ENCODE data around the gene APOA1. TPM values are rescaled to one million over a fixed set of nuclear protein-coding genes. Genes with fewer than 3 reads are reported as not detected.
A peak's percentile ranks its signal among the peaks of the same experiment; 100 is the strongest.

The APOA1 gene
- total and polyA plus RNA-seq, 7 donors, result 0.30 to 4.9 (median 0.45) TPM; not detected in 1

DNA sequence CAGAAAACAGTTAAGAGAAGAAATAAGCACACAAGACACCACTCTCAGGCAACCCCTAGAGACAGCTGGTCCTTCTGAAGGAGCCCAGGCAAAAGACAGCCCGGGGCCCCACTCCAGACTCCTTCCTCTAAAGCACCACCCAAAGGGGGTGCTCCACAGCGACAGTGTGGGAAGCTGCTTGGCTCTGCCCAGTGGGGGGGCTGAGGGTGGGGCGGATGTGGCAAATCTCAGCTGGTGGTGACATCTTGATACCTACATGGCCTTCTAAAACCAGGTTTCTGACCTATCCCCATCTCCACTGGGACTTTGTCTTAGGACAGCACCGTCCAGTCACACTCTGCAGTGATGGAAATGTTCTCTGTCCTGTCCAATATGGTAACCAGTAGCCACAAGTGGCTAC is 10.2 kb upstream of the APOA1 start:
- no peak for TF ChIP-seq CTCF (IDR thresholded peaks at IDR 0.05)
- intact Hi-C loops (cut with DNase I), result no loop called here
- Histone ChIP-seq H3K4me1 (peaks cover 12% of the 10 kb centered on the region), H3K27ac (no peak overlapping the region), H3K36me3 (ENCODE audit: insufficient read depth in 1 of 2, low read depth in 1 of 2) (peaks cover 0 to 64% of the 10 kb centered on the region in 2 donors), H3K4me3 (no peak overlapping the region), H3K9me3 (no peaks in the 10 kb centered on the region), H3K27me3 (ENCODE audit: insufficient read depth in 3 of 3, low read length in 2 of 3) (no peaks in the 10 kb centered on the region)
- DNase-seq (no peak), ATAC-seq (no peak)
- 97% methylated on average over 4 of the region's 4 CpGs for WGBS, 3 donors

DNA sequence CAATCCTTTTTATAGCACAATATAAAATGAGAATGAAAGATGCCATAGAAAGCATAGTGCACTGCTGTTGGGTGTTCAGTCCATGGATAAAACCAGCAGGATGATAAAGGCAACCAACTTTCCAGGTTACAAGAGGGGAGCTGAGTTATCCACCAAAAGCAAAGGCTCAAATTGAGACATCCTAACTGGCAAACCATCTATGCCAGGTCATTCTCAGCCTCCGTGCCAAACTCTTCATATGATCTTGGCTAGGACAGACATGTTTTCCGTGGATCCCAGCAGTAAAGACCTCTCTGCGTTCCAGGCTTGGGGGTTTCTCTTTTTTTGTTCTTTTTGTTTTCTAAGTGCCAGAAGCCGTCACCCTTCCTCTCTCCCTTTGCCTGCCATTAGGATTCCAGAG is 7.3 kb upstream of the APOA1 start:
- ATAC-seq (peak in 2 of 4 donors; percentile 40 to 61), DNase-seq (no peak)
- H3K9me3 ChIP-seq, result no peaks in the 10 kb centered on the region
- WGBS, 3 donors, result 26 to 50% (median 44%) methylated on average over 4 of the region's 4 CpGs
- peaks cover 2% of the 10 kb centered on the region for H3K4me1 ChIP-seq
- no peaks in the 10 kb centered on the region for H3K27me3 ChIP-seq (ENCODE audit: insufficient read depth in 3 of 3, low read length in 2 of 3)
- H3K36me3 ChIP-seq (ENCODE audit: insufficient read depth in 1 of 2, low read depth in 1 of 2), result peaks cover 0 to 59% of the 10 kb centered on the region in 2 donors
- no peak overlapping the region for H3K4me3 ChIP-seq
- no peak for TF ChIP-seq CTCF (IDR thresholded peaks at IDR 0.05)
- H3K27ac ChIP-seq, result no peak overlapping the region
- intact Hi-C loops (cut with DNase I), result no loop called here

DNA sequence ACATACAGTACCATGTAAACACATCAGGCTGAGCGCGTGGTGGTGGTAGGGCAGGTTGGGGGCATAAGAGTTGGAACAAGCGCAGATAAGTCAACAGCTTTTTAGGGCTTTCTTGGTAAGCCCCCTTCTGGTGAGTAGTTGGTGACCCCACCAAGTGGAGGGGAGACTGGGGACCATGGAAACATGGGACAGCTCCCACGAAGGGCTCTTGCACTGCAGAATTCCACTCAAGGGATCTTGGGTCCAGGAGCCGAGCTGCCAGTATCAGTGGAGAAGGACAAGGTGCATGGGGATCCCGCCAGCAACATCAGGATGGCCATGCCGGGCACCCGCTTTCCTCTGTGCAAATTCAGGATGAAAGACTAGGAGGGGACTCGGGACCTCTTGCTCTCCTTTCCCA is 6.2 kb upstream of the APOA1 start:
- no peak overlapping the region for H3K27ac ChIP-seq
- no peaks in the 10 kb centered on the region for H3K27me3 ChIP-seq (ENCODE audit: insufficient read depth in 3 of 3, low read length in 2 of 3)
- intact Hi-C loops (cut with DNase I), result no loop called here
- 94 to 98% (median 95%) methylated on average over 9 of the region's 9 CpGs for WGBS, 3 donors
- no peak for ATAC-seq
- no peak overlapping the region for H3K4me3 ChIP-seq
- peak in 1 of 2 donors; percentile 31 for DNase-seq
- TF ChIP-seq CTCF (IDR thresholded peaks at IDR 0.05), result no peak
- H3K9me3 ChIP-seq, result no peaks in the 10 kb centered on the region
- peaks cover 0 to 48% of the 10 kb centered on the region in 2 donors for H3K36me3 ChIP-seq (ENCODE audit: insufficient read depth in 1 of 2, low read depth in 1 of 2)
- peaks cover 2% of the 10 kb centered on the region for H3K4me1 ChIP-seq

GRCh38 chr11:116842909-116843308 is 5.5 kb upstream of the APOA1 start:
- WGBS, 3 donors, result 85 to 99% (median 90%) methylated on average over 4 of the region's 4 CpGs
- Histone ChIP-seq H3K27ac (no peak overlapping the region), H3K36me3 (ENCODE audit: insufficient read depth in 1 of 2, low read depth in 1 of 2) (peaks cover 0 to 41% of the 10 kb centered on the region in 2 donors), H3K27me3 (ENCODE audit: insufficient read depth in 3 of 3, low read length in 2 of 3) (no peaks in the 10 kb centered on the region), H3K4me1 (peaks cover 2% of the 10 kb centered on the region), H3K4me3 (no peak overlapping the region), H3K9me3 (no peaks in the 10 kb centered on the region)
- TF ChIP-seq CTCF (IDR thresholded peaks at IDR 0.05), result no peak
- intact Hi-C loops (cut with DNase I), result no loop called here
- DNase-seq (peak in 1 of 2 donors; percentile 23), ATAC-seq (no peak)

DNA sequence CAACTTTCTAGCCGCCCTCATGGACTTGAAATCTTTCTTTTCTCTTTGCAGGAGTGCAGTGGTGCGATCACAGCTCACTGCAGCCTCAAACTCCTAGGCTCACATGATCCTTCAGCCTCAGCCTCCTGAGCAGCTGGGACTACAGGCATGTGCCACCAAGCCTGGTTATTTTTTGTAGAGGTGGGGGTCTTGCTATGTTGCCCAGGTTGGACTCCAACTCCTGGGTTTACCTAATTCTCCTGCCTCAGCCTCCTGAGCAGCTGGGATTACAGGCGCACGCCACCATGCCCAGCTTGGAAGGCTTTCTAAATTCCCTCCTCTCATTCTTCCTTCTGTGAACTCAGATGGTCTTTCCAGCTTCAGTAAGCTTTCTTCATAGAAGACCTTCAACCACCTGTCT is 4.7 kb upstream of the APOA1 start:
- H3K4me1 ChIP-seq, result peaks cover 2% of the 10 kb centered on the region
- no peak overlapping the region for H3K4me3 ChIP-seq
- ATAC-seq (no peak), DNase-seq (no peak)
- peaks cover 0 to 33% of the 10 kb centered on the region in 2 donors for H3K36me3 ChIP-seq (ENCODE audit: insufficient read depth in 1 of 2, low read depth in 1 of 2)
- intact Hi-C loops (cut with DNase I), result no loop called here
- H3K9me3 ChIP-seq, result no peaks in the 10 kb centered on the region
- 96 to 98% (median 98%) methylated on average over 4 of the region's 4 CpGs for WGBS, 3 donors
- H3K27me3 ChIP-seq (ENCODE audit: insufficient read depth in 3 of 3, low read length in 2 of 3), result no peaks in the 10 kb centered on the region
- TF ChIP-seq CTCF (IDR thresholded peaks at IDR 0.05), result no peak
- no peak overlapping the region for H3K27ac ChIP-seq
